ENCODE data around the gene CAPRIN1.

Gene CAPRIN1

DNA sequence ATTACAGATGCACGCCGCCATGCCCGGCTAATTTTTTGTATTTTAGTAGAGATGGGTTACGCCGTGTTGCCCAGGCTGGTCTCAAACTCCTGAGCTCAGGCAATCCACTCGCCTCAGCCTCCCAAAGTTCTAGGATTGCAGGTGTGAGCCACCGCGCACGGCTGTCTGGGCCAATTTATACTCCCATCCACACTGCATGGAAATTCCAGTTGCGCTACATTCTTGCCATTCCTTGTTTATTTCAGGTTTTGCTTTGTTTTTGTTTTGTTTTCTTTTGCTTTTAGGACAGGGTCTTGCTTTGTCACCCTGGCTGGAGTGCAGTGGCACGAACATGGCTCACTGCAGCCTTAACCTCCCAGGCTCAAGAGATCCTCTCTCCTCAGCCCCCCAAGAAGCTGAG lies 11.0 kb upstream of the CAPRIN1 start:
- no peaks in the 10 kb centered on the region for H3K4me1 ChIP-seq (ENCODE audit: low read depth, poor library complexity, severe bottlenecking)
- H3K27me3 ChIP-seq (ENCODE audit: insufficient read depth, low read depth), result no peaks in the 10 kb centered on the region
- H3K9ac ChIP-seq, result no peak overlapping the region
- H4K20me1 ChIP-seq (ENCODE audit: insufficient read depth), result no peaks in the 10 kb centered on the region
- H3K4me3 ChIP-seq (IDR thresholded peaks at IDR 0.05; ENCODE audit: insufficient read depth, low read depth, low read length), result no peak overlapping the region
- TF ChIP-seq, protein P1, sequence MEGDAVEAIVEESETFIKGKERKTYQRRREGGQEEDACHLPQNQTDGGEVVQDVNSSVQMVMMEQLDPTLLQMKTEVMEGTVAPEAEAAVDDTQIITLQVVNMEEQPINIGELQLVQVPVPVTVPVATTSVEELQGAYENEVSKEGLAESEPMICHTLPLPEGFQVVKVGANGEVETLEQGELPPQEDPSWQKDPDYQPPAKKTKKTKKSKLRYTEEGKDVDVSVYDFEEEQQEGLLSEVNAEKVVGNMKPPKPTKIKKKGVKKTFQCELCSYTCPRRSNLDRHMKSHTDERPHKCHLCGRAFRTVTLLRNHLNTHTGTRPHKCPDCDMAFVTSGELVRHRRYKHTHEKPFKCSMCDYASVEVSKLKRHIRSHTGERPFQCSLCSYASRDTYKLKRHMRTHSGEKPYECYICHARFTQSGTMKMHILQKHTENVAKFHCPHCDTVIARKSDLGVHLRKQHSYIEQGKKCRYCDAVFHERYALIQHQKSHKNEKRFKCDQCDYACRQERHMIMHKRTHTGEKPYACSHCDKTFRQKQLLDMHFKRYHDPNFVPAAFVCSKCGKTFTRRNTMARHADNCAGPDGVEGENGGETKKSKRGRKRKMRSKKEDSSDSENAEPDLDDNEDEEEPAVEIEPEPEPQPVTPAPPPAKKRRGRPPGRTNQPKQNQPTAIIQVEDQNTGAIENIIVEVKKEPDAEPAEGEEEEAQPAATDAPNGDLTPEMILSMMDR (conservative IDR thresholded peaks at IDR 0.05; ENCODE audit: low read depth, low read length), result no peak
- no peaks in the 10 kb centered on the region for H3K79me2 ChIP-seq (ENCODE audit: insufficient read depth, low read depth)
- H3K36me3 ChIP-seq (ENCODE audit: insufficient read depth), result no peaks in the 10 kb centered on the region
- no peak overlapping the region for H3K27ac ChIP-seq
- H3K4me2 ChIP-seq, result no peak overlapping the region
- no peak overlapping the region for H2AFZ ChIP-seq (ENCODE audit: low read depth)

DNA sequence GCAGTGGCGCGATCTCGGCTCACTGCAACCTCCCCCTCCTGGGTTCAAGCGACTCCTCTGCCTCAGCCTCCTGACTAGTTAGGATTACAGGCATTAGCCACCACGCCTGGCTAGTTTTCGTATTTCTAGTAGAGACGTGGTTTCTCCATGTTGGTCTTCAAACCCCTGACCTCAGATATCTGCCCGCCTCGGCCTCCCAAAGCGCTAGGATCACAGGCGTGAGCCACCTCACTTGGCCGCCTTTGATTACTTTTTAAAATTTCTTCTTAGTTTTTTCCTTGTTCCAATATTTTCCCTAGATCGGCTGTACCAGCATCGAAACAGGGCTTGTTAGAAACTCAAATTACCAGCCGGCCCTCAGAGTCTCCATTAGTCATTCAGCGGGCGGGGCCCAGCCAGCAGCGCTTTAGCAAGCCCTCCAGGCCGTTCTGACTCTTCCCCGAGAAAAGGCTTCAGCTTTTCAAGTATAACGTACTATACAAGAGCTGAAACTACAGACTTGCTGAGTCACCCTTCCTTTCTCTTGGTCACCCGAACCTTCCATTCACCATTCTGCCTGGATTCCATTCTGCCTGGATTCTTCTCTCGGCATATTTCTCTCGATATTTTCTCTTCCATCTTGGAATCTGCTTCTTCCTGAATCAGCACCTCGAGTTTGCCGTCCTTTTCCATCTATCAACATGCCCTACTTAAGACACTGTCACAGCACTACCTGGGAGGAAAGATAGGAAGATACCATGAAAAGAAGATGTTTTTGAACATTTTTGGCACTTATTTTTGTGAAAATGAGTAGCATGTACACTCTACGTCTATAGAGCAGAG lies 6.7 kb upstream of the CAPRIN1 start:
- Histone ChIP-seq H3K36me3 (ENCODE audit: insufficient read depth) (no peaks in the 10 kb centered on the region), H3K9ac (no peak overlapping the region), H3K4me1 (ENCODE audit: low read depth, poor library complexity, severe bottlenecking) (no peaks in the 10 kb centered on the region), H3K79me2 (ENCODE audit: insufficient read depth, low read depth) (no peaks in the 10 kb centered on the region), H3K4me2 (no peak overlapping the region), H2AFZ (ENCODE audit: low read depth) (no peak overlapping the region), H4K20me1 (ENCODE audit: insufficient read depth) (no peaks in the 10 kb centered on the region), H3K27ac (no peak overlapping the region), H3K4me3 (IDR thresholded peaks at IDR 0.05; ENCODE audit: insufficient read depth, low read depth, low read length) (no peak overlapping the region), H3K27me3 (ENCODE audit: insufficient read depth, low read depth) (no peaks in the 10 kb centered on the region)
- TF ChIP-seq, protein P1 (conservative IDR thresholded peaks at IDR 0.05; ENCODE audit: low read depth, low read length), result no peak

DNA sequence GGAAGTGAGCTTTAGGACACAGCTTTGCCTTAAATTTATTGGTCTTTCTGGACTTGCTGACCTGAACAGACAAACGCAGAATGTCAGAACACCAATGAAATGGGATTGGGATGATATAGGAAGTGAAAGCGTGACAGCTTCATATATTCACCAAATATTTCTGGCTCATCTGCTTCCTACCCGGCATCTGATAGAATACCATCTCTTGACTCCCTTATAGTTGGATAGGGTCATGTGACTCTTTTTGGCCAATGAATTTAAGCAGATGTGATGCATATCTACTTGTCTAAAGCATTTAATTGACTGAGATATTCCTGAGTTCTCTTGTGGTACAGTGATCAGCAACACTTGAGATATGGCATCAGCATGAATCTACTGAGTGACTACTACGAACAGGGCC lies 2.5 kb upstream of the CAPRIN1 start:
- TF ChIP-seq, protein P1 (conservative IDR thresholded peaks at IDR 0.05; ENCODE audit: low read depth, low read length), result no peak
- no peaks in the 10 kb centered on the region for H3K27me3 ChIP-seq (ENCODE audit: insufficient read depth, low read depth)
- no peak overlapping the region for H3K9ac ChIP-seq
- peaks cover 1% of the 10 kb centered on the region; the same call in 1 of the 2 replicates for H4K20me1 ChIP-seq (ENCODE audit: insufficient read depth)
- H3K27ac ChIP-seq, result no peak overlapping the region
- H3K4me3 ChIP-seq (IDR thresholded peaks at IDR 0.05; ENCODE audit: insufficient read depth, low read depth, low read length), result no peak overlapping the region
- H3K4me1 ChIP-seq (ENCODE audit: low read depth, poor library complexity, severe bottlenecking), result peaks cover 10% of the 10 kb centered on the region
- H2AFZ ChIP-seq (ENCODE audit: low read depth), result no peak overlapping the region
- no peak overlapping the region for H3K4me2 ChIP-seq
- peaks cover 19% of the 10 kb centered on the region for H3K79me2 ChIP-seq (ENCODE audit: insufficient read depth, low read depth)
- no peaks in the 10 kb centered on the region for H3K36me3 ChIP-seq (ENCODE audit: insufficient read depth)

DNA sequence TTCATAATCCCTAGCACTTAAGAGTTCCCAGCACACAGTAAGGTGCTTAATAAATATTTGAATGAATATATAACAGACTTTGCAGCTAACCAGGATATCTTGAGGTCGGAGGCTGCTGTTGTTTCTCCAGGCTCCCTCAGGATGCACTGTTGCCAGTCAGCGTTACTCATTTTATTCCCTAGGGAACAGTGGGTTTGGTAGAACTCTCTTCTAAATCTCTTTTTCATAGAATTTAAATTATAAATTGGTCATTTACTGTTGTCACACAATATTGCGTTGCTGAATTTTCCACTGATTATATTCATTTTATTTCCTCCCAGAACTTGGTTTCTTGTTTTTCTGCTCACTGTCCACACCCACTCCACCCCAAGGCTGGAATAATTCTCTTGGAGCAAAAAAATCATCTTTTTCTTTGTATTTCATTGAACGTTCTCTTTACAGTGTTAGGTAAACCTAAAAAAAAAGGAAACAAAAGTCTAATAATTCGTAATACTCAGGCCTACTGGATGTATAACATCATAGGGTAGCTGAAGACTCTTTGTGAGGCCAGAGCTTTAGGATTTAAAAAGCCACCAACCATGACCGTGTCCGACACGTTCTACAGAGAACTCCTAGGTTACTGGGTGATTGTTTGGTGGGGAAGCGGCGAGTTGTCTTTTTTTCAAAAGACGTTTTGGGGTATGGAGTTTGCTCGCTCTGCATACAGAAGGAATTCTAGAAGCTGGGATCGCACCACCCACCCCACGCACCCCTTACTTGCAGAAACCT lies 766 bp upstream of the CAPRIN1 start:
- Histone ChIP-seq H3K79me2 (ENCODE audit: insufficient read depth, low read depth) (peaks cover 36% of the 10 kb centered on the region), H3K4me3 (IDR thresholded peaks at IDR 0.05; ENCODE audit: insufficient read depth, low read depth, low read length) (no peak overlapping the region), H3K36me3 (ENCODE audit: insufficient read depth) (no peaks in the 10 kb centered on the region), H3K4me2 (peak overlapping the region; percentile 56), H3K4me1 (ENCODE audit: low read depth, poor library complexity, severe bottlenecking) (peaks cover 27% of the 10 kb centered on the region), H3K27me3 (ENCODE audit: insufficient read depth, low read depth) (no peaks in the 10 kb centered on the region), H4K20me1 (ENCODE audit: insufficient read depth) (peaks cover 18% of the 10 kb centered on the region; the same call in 1 of the 2 replicates), H3K9ac (peak overlapping the region; percentile 100), H2AFZ (ENCODE audit: low read depth) (peak overlapping the region; percentile 47; the same call in 1 of the 2 replicates), H3K27ac (peak overlapping the region; percentile 98)
- TF ChIP-seq, protein P1 (conservative IDR thresholded peaks at IDR 0.05; ENCODE audit: low read depth, low read length), result no peak

Measured in KMS-11 (cell line).